Hepatocyte (in vitro differentiated cells): ENCODE measurements around the gene ZNF438. TPM values are rescaled to one million over a fixed set of nuclear protein-coding genes. Genes with fewer than 3 reads are reported as not detected.

Experiments
- DNase-seq: peaks from one replicate; pipeline ENCODE4 v3.0.0-alpha.2; 2016; ENCODE audit warnings: low spot score
- H2AFZ ChIP-seq: fragments of 200-600 bp; sonication (generic); 2 replicates; pipeline ENCODE4 v1.6.0; 2016; ENCODE audit warnings: antibody characterized with exemption, mild to moderate bottlenecking
- H3K27ac ChIP-seq: fragments of 200-600 bp; sonication (generic); 2 replicates; pipeline ENCODE4 v1.5.1; 2016; ENCODE audit warnings: mild to moderate bottlenecking
- H3K27me3 ChIP-seq: fragments of 200-600 bp; sonication (generic); 2 replicates; pipeline ENCODE4 v1.6.1; 2016
- H3K36me3 ChIP-seq: fragments of 200-600 bp; sonication (generic); replicated peaks from 2 replicates; pipeline ENCODE4 v1.5.1; 2016; ENCODE audit warnings: low read depth; ENCODE audit not compliant: insufficient read depth
- H3K4me1 ChIP-seq: fragments of 200-600 bp; sonication (generic); 2 replicates; pipeline ENCODE4 v1.5.1; 2016; ENCODE audit warnings: mild to moderate bottlenecking, moderate library complexity; ENCODE audit not compliant: insufficient read depth
- H3K4me2 ChIP-seq: fragments of 200-600 bp; sonication (generic); 2 replicates; pipeline ENCODE4 v1.6.0; 2016
- H3K4me3 ChIP-seq: fragments of 200-600 bp; sonication (generic); 2 replicates; pipeline ENCODE4 v1.5.1; 2016; ENCODE audit warnings: mild to moderate bottlenecking
- H3K79me2 ChIP-seq: fragments of 200-600 bp; sonication (generic); 2 replicates; pipeline ENCODE4 v1.6.0; 2017; ENCODE audit warnings: mild to moderate bottlenecking
- H3K9me2 ChIP-seq: fragments of 200-600 bp; sonication (generic); replicated peaks from 2 replicates; pipeline ENCODE4 v1.6.0; 2017; ENCODE audit warnings: mild to moderate bottlenecking; ENCODE audit not compliant: insufficient read depth
- H3K9me3 ChIP-seq: fragments of 200-600 bp; sonication (generic); 2 replicates; pipeline ENCODE4 v1.5.1; 2016; ENCODE audit warnings: low read depth, mild to moderate bottlenecking
- H4K20me1 ChIP-seq: fragments of 200-600 bp; sonication (generic); 2 replicates; pipeline ENCODE4 v1.6.0; 2016; ENCODE audit warnings: mild to moderate bottlenecking; ENCODE audit not compliant: insufficient read depth, poor library complexity, severe bottlenecking
- CTCF ChIP-seq: fragments of 200-600 bp; sonication (generic); IDR thresholded peaks from 2 replicates; pipeline ENCODE4 v1.5.1; 2016; ENCODE audit warnings: antibody characterized with exemption, mild to moderate bottlenecking; ENCODE audit not compliant: poor library complexity
- EZH2 ChIP-seq: fragments of 200-600 bp; sonication (generic); IDR thresholded peaks from 2 replicates; pipeline ENCODE4 v1.6.1; 2016; ENCODE audit warnings: antibody characterized with exemption, mild to moderate bottlenecking, borderline replicate concordance
- EZH2phosphoT487 ChIP-seq: fragments of 200-600 bp; sonication (generic); IDR thresholded peaks from one replicate; pipeline ENCODE4 v1.6.1; 2018; ENCODE audit warnings: antibody characterized with exemption, mild to moderate bottlenecking, low read depth, moderate library complexity; ENCODE audit not compliant: unreplicated experiment, severe bottlenecking
- WGBS: methylation state at CpG from one replicate; pipeline ENCODE4 v1.1.6; 2016; ENCODE audit warnings: low lambda C conversion rate; ENCODE audit errors: missing lambda C conversion rate; 5-methylcytosine and 5-hydroxymethylcytosine counted together
- polyA plus RNA-seq: library from polyadenylated mRNA; unstranded; fragments of >200 nt; fragmentation: Nextera tagmentation; extraction: Ambion mirVana; gene quantifications from 2 replicates; pipeline ENCODE4 v1.2.1, GENCODE V29; 2016
- total RNA-seq: library from RNA; depleted of rRNA; stranded (reverse); fragments of >200 nt; gene quantifications from 2 replicates; pipeline ENCODE4 v1.2.3, GENCODE V29; 2014

The ZNF438 gene
- total and polyA plus RNA-seq, 2 experiments from 2014 or later, result 2.3 to 5.0 TPM

- WGBS, result 72% methylated on average over 4 of the region's 4 CpGs
- Histone ChIP-seq H3K27ac (no peak overlapping the region), H2AFZ (no peak overlapping the region), H3K27me3 (no peaks in the 10 kb centered on the region), H3K79me2 (no peaks in the 10 kb centered on the region), H3K4me2 (no peak overlapping the region), H4K20me1 (no peaks in the 10 kb centered on the region), H3K4me1 (no peaks in the 10 kb centered on the region), H3K9me3 (no peaks in the 10 kb centered on the region), H3K4me3 (no peak overlapping the region), H3K36me3 (no peaks in the 10 kb centered on the region), H3K9me2 (no peaks in the 10 kb centered on the region)
- DNase-seq, result no peak
- TF ChIP-seq CTCF, result no peak
- TF ChIP-seq EZH2phosphoT487, result no peak
- no peak for TF ChIP-seq EZH2
These were observed 43.8 kb upstream of the ZNF438 start for GRCh38 chr10:31075434-31075833.

GRCh38 chr10:31074722-31075086 is 43.0 kb upstream of the ZNF438 start:
- DNase-seq, result no peak
- H3K27ac ChIP-seq, result no peak overlapping the region
- no peaks in the 10 kb centered on the region for H3K27me3 ChIP-seq
- no peak for TF ChIP-seq CTCF
- TF ChIP-seq EZH2, result no peak
- no peak for TF ChIP-seq EZH2phosphoT487
- no peak overlapping the region for H3K4me3 ChIP-seq
- WGBS, result 67% methylated on average over 5 of the region's 5 CpGs
- no peaks in the 10 kb centered on the region for H3K4me1 ChIP-seq
- no peaks in the 10 kb centered on the region for H3K79me2 ChIP-seq
- H3K36me3 ChIP-seq, result no peaks in the 10 kb centered on the region
- no peak overlapping the region for H2AFZ ChIP-seq
- H3K4me2 ChIP-seq, result no peak overlapping the region
- H3K9me2 ChIP-seq, result no peaks in the 10 kb centered on the region
- H3K9me3 ChIP-seq, result no peaks in the 10 kb centered on the region
- no peaks in the 10 kb centered on the region for H4K20me1 ChIP-seq

GRCh38 chr10:31073996-31074721 is 42.5 kb upstream of the ZNF438 start:
- 68% methylated on average over 5 of the region's 5 CpGs for WGBS
- H4K20me1 ChIP-seq, result no peaks in the 10 kb centered on the region
- no peaks in the 10 kb centered on the region for H3K79me2 ChIP-seq
- H3K9me3 ChIP-seq, result no peaks in the 10 kb centered on the region
- H3K4me1 ChIP-seq, result no peaks in the 10 kb centered on the region
- DNase-seq, result no peak
- no peaks in the 10 kb centered on the region for H3K27me3 ChIP-seq
- no peak overlapping the region for H3K4me3 ChIP-seq
- no peak overlapping the region for H3K4me2 ChIP-seq
- no peaks in the 10 kb centered on the region for H3K9me2 ChIP-seq
- no peak for TF ChIP-seq EZH2phosphoT487
- no peak for TF ChIP-seq EZH2
- TF ChIP-seq CTCF, result no peak
- H2AFZ ChIP-seq, result no peak overlapping the region
- no peak overlapping the region for H3K27ac ChIP-seq
- no peaks in the 10 kb centered on the region for H3K36me3 ChIP-seq
